Panc1 (cell line): Measurements from ENCODE around the gene DCLK2. TPM values are rescaled to one million over a fixed set of nuclear protein-coding genes. Genes with fewer than 3 reads are reported as not detected.

Experiments used
- ATAC-seq: fragments of 200-7000 bp; cut with Tn5 transposase; 2 replicates; pipeline ENCODE4 v1.9.1; 2020; ENCODE audit warnings: mild to moderate bottlenecking, moderate library complexity
- BruUV-seq: library from RNA; stranded (reverse); fragments of 400-500 nt; replicated peaks from 2 replicates; lab custom pipeline; 2021; lab: Mats Ljungman, UMichigan
- CTCF ChIA-PET: fragments of 300-600 bp; sonication (Branson Sonifier 250); formaldehyde crosslinking; loops from one replicate; lab custom pipeline; 2022; ENCODE audit warnings: antibody characterized with exemption; lab: Charles Lee
- POLR2A ChIA-PET: fragments of 300-600 bp; sonication (Branson Sonifier 250); formaldehyde crosslinking; loops from one replicate; lab custom pipeline; 2022; ENCODE audit warnings: antibody characterized with exemption; lab: Charles Lee
- DNase-seq: peaks from one replicate; pipeline ENCODE4 v3.0.0-alpha.2; 2010; ENCODE audit warnings: low read depth, low spot score
- H3K27ac ChIP-seq: 2 replicates; pipeline ENCODE4 v1.5.1; 2011; ENCODE audit warnings: mild to moderate bottlenecking, low read length, inconsistent platforms
- H3K27me3 ChIP-seq: fragments of 200-500 bp; sonication (Bioruptor generic); 2 replicates; pipeline ENCODE4 v1.6.0; 2014; ENCODE audit warnings: low read length, inconsistent platforms; ENCODE audit not compliant: control insufficient read depth, insufficient read depth
- H3K36me3 ChIP-seq: fragments of 200-500 bp; sonication (Bioruptor generic); 2 replicates; pipeline ENCODE4 v1.5.1; 2014; ENCODE audit warnings: inconsistent platforms, mild to moderate bottlenecking, low read length, moderate library complexity; ENCODE audit not compliant: control insufficient read depth, insufficient read depth
- H3K4me1 ChIP-seq: 2 replicates; pipeline ENCODE4 v1.5.1; 2011; ENCODE audit warnings: inconsistent platforms, mild to moderate bottlenecking, low read length, moderate library complexity; ENCODE audit not compliant: control insufficient read depth, insufficient read depth
- H3K4me3 ChIP-seq, 2 experiments: 2 replicates each; pipeline ENCODE4 v1.5.1; 2011 to 2012; ENCODE audit warnings: low read depth in 2 of 2, low read length in 2 of 2, mild to moderate bottlenecking in 2 of 2, inconsistent platforms in 1 of 2, moderate library complexity in 1 of 2
- H3K9me3 ChIP-seq: fragments of 200-500 bp; sonication (Bioruptor generic); 2 replicates; pipeline ENCODE4 v1.5.1; 2014; ENCODE audit warnings: low read depth, mild to moderate bottlenecking, inconsistent platforms, low read length, moderate library complexity; ENCODE audit not compliant: control insufficient read depth, insufficient read depth
- CTCF ChIP-seq: fragments of 450-650 bp; IDR thresholded peaks from 2 replicates; pipeline ENCODE4 v1.5.1; 2017; ENCODE audit warnings: mild to moderate bottlenecking
- POLR2AphosphoS5 ChIP-seq: IDR thresholded peaks from 2 replicates; pipeline ENCODE4 v1.6.1; 2012; ENCODE audit warnings: mild to moderate bottlenecking, low read depth, low read length, moderate library complexity
- REST ChIP-seq, 2 experiments: IDR thresholded peaks; 2 replicates each; pipeline ENCODE4 v1.6.1; 2011 to 2012; ENCODE audit warnings: low read depth in 2 of 2, control low read depth in 1 of 2, low read length in 1 of 2, mild to moderate bottlenecking in 1 of 2, moderate library complexity in 1 of 2; ENCODE audit not compliant: insufficient read depth in 1 of 2
- SIN3A ChIP-seq: IDR thresholded peaks from 2 replicates; pipeline ENCODE4 v1.6.1; 2012; ENCODE audit warnings: low read depth, mild to moderate bottlenecking, low read length, moderate library complexity, borderline replicate concordance; ENCODE audit not compliant: insufficient read depth
- TCF7L2 ChIP-seq: IDR thresholded peaks from 2 replicates; pipeline ENCODE4 v1.6.1; 2011; ENCODE audit warnings: mild to moderate bottlenecking, low read depth, low read length, inconsistent platforms
- in situ Hi-C: cut with HindIII; loops from 2 replicates; pipeline ENCODE4 v1.10.0; 2016; ENCODE audit warnings: low sequenced_read_pairs, low pct_unique_long_range_greater_than_20kb
- intact Hi-C: fragments of 100-400 bp; cut with micrococcal nuclease; formaldehyde crosslinking; loops from one replicate; pipeline ENCODE4 v1.10.0; 2022; ENCODE audit not compliant: unreplicated experiment
- total RNA-seq: library from RNA; stranded (reverse); gene quantifications from one replicate; pipeline ENCODE4 v1.2.1, GENCODE V29; 2021; ENCODE audit not compliant: unreplicated experiment

The DCLK2 gene
- total RNA-seq, 1 experiment from 2014 or later = 9.5 TPM

DNA sequence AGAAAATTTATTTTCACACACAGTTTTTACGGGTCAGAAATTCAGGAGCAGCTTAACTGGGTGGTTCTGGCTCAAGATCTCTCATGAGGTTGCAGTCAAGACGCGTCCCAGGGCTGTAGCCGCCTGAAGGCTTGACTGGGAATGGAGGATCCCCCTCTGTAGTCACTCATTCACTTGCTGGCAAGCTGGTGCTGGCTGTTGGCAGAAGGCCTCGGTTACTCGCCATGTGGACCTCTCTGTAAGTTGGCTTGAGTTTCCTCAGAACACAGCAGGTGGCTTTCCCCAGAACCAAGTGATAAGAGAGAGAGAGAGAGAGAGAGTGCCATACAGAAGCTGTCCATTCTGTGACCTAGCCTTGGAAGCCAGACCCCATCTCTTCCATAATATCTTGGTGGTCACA is 132.8 kb downstream of the DCLK2 start:
- H3K4me3 ChIP-seq = no peak overlapping the region
- ChIA-PET CTCF (no interaction called here), POLR2A (no interaction called here)
- DNase-seq (no peak), ATAC-seq (no peak)
- no peaks in the 10 kb centered on the region for H3K36me3 ChIP-seq
- no peaks in the 10 kb centered on the region for H3K9me3 ChIP-seq
- BruUV-seq = no TSS peak
- peaks cover 2% of the 10 kb centered on the region; the same call in 1 of the 2 replicates for H3K4me1 ChIP-seq
- TF ChIP-seq POLR2AphosphoS5 (no peak), SIN3A (no peak), CTCF (no peak), REST (IDR thresholded peaks at IDR 0.05; ENCODE audit: insufficient read depth in 1 of 2, low read depth in 2 of 2, low read length in 1 of 2) (no peak), TCF7L2 (no peak)
- no peak overlapping the region for H3K27ac ChIP-seq
- intact Hi-C loops = no loop called here
- H3K27me3 ChIP-seq = no peaks in the 10 kb centered on the region
- in situ Hi-C loops = no loop called here

GRCh38 chr4:150211799-150212445 is 133.7 kb downstream of the DCLK2 start:
- TF ChIP-seq CTCF (no peak), SIN3A (no peak), REST (IDR thresholded peaks at IDR 0.05; ENCODE audit: insufficient read depth in 1 of 2, low read depth in 2 of 2, low read length in 1 of 2) (no peak), POLR2AphosphoS5 (no peak), TCF7L2 (no peak)
- CTCF ChIA-PET = no interaction called here
- ATAC-seq (no peak), DNase-seq (no peak)
- in situ Hi-C loops = no loop called here
- H3K27me3 ChIP-seq = no peaks in the 10 kb centered on the region
- intact Hi-C loops = no loop called here
- H3K9me3 ChIP-seq = no peaks in the 10 kb centered on the region
- BruUV-seq = no TSS peak
- no peaks in the 10 kb centered on the region for H3K36me3 ChIP-seq
- no peak overlapping the region for H3K4me3 ChIP-seq
- POLR2A ChIA-PET = no interaction called here
- peaks cover 3% of the 10 kb centered on the region for H3K4me1 ChIP-seq
- H3K27ac ChIP-seq = no peak overlapping the region
